Limb (tissue), 2 donors: ENCODE measurements around the gene TNRC6B.

Source experiments
- DNase-seq, 2 donors: peaks; one replicate each; pipeline ENCODE4 v3.0.0-alpha.2; 2016; ENCODE audit errors: extremely low spot score in 2 of 2

The TNRC6B gene

DNA sequence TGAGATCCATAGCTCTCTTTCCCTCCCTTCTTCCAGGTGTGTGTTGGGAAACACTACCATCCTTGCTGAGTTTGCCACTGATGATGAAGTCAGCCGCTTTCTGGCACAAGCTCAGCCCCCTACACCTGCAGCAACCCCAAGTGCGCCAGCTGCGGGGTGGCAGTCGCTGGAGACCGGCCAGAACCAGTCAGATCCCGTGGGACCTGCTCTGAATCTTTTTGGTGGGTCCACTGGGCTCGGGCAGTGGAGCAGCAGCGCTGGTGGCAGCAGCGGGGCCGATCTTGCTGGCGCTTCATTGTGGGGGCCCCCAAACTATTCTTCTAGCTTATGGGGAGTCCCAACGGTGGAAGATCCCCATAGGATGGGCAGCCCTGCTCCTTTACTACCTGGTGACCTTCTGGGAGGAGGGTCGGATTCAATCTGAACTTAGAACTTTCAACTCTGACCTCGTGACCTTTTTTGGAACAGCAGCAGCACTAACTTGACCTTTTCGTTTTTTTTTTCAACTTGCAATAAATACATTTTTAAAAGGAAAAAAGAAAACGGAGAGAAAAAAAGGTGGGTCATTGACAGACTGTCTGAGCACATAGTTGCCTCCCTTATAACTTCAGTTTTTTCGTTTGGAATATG lies 145.2 kb downstream of the TNRC6B start:
- no peak for DNase-seq

DNA sequence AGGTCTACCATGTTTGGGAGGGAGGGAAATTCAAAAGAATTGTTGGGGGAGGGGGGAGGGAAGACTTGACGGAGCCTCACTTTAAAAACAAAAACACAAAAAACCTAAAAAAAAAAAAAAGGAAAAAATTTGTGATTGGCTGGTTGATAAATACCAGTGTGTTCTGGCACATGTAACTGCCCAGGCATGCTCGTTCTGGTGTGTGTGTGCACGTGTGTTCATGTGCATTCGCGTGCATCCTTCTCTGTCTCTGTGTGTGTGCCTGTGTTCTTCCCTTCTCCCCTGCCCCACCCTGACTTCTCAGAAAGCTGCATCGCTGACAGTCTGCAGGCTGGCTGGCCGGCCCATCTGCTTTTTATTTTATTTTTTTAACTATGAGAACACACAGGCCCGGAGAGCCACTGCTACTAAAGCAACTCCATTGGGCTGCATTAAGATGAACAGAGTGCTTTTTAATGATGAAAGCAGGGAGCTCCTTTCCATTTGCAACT lies 146.0 kb downstream of the TNRC6B start:
- DNase-seq, result peak in 1 of 2 donors; percentile 61

DNA sequence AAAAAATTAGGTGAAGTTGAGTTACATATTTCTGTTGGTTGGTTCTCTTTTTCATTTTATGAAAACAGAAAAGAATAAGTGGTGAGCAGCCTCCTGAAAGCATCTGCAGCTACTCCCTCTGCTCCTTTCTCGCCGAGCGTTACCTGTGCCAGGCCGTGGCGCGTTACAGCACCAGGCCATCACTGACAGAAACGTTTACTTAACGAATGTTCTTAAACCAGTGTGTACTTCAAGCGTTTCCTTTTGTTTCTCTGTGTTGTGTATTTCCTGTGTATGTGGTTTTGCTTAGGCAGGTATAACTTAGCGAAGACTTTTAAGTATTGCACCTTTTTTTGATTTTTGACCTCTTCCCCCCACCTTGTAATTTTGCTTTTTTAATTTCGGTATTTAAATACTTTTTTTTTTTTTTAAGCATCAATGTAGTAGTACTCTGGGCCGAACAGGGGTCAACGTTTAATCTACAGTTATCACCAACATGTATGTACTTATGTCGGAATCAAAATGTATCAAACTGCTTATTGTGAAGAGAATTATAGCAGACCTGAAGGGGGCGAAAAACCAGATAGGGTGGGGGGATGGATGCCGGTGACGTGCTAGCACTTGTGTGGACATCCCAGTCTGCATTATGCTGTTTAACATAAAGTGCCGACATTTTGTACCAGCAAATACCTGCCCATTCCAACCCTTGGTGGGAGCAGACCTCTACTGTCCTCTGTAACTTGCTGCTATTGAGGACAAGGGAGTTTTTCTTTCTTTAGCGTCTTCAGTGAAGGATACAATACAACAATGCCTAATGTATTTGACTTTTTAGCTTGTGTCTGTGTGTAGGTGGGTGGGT lies 147.0 kb downstream of the TNRC6B start:
- no peak for DNase-seq

DNA sequence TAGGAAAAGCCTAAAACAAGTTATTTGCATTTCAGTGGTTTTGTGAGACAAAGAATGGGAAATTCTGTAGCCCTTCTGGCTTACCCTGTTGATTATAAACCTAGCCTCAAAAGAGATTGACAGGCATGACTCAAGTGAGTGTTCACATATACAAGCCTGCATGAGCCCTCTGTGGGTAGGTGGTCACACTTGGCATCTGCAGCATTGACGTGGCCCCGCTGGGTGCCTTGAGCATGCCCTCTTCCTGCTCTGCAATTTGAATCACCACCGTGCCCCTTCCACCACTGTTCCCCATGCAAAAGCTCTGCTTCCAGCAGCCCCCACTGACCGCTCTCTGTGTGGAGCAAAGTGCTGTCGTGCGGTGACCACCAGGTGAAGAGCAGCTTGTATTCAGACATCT lies 147.6 kb downstream of the TNRC6B start:
- DNase-seq, result no peak

DNA sequence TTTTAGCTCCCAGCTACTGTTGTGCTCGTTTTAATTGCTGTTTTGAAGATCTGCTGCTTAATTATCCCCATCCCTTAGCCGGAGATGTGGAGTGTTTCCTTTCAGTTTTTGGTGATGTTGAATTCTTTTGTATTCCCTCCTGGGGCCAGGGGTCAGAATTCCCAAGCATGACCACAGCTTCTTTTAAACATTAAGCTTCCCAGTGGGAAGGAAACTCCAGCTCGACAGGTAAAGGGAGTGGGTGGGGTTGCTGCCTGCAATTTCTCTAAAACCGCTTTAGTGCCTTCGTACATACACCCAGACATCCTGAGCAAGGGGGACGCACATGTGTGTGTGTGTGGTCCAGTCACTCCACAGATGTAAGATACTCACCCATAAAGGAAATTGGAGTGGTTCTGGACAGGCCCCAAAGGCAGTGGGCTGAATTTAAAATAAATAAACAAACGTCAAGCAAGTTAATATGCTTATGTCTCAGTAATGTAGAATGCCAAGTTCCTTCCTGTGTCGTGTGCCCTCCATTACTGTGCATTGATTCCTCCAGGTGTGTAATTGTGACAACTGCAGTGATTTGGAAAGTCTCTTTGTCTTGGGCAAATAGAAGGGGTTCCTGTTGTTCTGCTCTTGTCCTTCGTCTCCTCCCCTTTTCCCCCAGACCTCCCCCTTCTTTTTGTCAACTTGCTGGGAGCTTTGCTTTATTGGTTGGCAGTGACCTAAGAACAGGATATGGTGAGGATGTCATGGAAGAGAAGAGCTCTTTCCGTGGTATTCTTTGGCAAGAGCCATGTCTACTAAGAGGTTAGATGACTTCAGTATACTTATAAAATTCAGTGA lies 149.4 kb downstream of the TNRC6B start:
- no peak for DNase-seq

DNA sequence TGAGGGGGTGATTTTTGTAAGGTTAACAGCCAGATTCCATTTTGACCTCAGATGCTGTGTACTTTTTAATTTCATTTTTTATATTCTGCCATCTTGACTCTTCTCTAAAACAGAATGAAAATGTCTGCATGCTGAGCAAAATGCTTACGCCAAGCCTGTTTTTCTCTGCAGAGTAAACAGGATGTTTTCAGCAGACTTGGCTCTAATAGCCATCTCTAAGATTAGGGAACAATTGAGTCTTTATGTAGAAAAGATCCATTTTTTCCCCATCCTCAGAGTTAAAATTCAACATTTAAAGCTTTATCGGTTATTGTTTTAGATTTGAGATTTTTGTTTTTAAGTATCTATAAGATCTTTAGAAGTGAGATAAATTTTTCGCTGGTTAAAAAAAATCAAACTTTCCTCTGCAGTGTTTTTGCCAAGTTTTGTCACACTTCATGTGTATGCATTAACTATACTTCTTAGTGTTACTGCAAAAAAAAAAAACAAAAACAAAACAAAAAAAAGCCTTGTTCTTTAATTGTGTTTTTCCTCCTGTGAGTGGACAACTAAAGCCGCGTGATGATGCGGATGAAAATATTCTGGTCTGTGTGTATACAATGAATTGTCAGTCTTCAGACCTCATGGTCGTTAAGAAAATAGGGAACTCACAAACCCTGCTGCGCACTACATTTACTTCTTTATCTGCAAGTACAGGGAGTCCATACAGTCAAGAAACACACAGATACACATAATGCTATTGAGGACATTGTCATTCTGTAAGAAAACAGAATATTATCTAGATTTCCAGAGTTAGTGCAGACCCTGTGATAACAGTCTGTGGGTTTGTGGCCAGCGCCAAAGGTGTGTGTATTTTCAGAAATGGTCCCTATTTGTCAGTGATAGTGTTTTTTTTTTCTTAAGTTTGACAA lies 151.1 kb downstream of the TNRC6B start:
- no peak for DNase-seq

DNA sequence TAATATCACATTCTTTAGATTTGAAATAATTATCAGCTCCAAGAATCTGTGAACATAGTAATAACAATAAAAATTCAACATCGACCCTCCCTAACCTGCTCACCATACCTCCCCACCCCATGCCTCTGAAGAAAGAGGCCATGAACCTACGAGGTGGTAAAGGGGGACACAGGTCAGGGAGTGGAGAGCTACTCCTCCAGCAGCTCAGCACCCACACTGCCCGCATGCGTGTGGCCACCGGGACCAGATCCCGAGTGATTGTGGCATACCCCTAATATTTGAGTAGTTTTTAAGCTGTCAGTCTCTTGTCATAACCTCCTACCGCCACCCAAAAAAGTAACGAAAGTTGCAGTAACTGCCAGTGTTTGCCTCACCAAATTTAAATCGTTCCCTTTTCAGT lies 151.7 kb downstream of the TNRC6B start:
- DNase-seq, result no peak

DNA sequence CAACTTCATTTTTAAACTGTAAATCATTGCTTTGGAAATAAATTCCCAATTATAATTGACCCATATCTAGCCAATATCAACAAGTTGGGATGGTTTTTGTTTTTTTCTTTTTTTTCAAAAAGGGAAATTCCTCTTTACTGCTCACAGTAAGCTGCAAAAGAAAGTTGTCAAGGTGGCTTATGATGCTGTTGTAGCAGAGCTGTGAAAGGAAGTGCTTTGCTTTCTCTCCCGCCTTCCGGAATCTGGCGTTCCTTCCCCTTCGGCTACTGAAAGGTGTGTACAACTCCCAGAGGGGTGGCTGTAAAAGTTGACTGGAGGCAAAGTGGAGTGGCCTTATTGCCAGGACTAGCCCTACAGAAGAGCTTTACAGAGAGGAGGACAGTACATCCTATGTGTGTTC lies 152.4 kb downstream of the TNRC6B start:
- DNase-seq, result no peak

DNA sequence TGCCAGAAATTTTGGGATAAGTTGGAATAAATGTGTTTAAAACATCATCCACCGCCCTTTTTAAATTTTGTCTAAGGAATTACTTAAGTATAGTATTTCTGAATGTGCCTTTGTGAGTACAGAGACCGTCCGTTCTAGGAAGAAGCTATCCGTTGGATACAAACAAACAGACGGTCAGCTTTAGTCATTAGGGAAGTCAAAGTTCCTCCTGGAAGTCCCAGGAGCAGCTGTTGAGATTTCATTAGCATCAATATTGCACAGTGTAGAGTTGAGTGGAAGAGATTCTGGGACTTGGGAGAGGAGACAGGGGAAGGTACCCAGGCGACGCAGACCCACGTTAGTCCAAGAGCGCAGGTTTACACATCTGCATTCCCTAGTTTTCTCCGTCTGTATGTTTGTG lies 152.9 kb downstream of the TNRC6B start:
- no peak for DNase-seq

DNA sequence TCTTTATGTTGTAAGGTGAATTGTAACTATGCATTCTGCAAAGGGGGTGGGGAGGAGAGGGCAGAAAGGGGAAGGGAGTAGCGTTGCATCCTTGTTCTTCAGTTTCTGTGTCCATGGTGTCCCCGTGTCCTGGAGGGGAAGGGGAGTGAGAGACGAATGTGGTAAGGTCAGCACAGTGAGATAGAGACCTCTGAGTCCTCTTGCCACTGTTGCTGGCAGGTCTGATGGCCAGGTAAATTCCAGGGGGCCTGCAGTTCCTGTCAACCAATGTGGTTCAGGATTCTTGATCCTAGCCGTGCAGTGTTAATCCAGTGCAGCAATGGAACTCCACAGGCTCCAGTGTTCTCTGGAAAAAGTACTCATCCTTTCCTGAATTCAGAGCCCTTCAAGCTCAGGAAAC lies 154.0 kb downstream of the TNRC6B start:
- DNase-seq, result no peak

DNA sequence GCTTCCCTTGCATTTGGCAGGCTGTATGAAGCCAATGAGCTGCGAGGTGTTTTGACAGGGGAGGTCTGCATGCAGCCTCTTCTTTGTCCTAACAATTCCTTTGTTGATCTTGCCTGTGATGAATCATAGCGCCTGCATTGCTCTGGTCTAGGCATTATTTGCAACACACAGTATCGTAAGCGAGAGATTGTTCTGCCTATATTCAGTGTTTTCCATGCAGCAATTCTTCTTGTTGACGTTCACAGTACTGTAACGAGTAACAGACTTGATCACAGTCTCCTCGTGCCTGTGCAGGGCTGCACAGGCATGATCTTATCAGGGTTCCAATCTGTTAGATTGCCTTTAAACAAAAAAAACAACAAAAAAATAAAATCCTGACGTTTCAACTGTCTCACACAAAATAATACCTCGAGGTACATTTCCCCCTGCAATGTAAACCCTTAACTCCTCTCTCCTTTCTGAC lies 154.6 kb downstream of the TNRC6B start:
- DNase-seq, result no peak

DNA sequence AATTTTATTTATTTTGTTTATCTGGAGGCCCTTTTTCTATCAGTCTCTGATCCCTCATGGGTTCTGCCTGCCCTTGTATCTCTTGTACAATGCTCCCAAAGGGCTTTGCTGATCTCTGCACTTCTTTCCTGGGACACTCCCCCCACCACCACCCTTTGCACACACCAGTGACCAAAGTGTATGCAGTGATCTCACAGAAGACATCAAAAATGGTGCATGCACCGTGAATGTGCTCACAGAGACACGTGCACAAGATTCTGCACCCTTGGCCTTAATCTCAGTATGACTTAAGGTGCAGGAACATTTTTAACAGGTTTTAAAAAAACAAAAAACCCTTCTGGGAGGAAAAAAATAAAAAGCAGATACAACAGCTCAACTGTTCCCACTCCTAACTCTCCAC lies 156.3 kb downstream of the TNRC6B start:
- no peak for DNase-seq

DNA sequence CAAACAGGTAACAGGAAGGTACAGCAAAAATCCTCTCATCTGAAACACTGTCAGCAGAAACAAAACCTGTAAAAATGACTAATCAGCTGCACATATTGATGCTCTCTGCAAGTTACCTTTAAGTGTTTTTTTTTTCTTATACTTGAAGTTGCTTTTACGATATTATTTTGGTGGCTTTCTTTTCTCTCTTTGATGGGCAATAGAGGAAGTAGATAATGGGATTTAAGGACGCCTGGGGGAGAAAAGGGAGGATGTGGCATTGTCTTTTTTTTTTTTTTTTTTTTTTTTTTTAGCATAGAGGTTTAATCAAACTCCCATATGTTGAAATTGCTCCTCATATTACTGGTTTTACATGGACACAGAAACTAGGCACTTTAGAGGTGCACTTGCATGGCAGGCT lies 157.2 kb downstream of the TNRC6B start:
- no peak for DNase-seq

DNA sequence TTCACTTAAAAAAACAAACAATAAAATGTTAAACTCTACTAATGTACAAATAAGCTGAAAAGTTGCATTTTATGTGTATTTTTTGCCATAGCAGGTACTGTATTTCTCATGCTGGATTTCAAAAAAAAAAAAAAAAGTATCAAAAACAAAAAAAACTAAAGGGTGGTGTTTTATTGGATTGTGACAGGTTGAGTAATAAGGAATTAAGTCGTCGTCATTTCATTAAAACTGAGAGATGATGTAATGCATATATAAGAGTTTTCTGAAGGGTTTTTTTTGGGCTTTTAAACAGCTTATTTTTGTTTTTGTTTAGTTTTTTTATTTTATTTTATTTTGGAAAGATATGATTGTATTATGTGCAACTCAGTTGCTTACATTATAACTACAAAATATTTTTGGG lies 157.6 kb downstream of the TNRC6B start:
- no peak for DNase-seq

DNA sequence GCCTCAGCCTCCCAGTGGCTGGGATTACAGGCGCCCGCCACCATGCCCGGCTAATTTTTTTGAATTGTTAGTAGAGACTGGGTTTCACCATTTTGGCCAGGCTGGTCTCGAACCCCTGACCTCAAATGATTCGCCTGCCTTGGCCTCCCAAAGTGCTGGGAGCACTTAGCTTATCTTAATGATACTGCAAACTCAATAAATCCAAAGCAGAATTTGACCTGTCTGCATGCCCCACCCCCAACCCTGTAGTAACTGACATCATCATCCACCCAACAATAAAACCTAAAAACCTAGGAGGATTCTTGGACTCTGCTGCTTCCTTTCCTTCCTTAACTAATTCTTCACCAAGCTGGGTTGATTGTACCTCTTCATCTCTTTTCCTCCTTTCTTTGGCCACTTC lies 162.3 kb downstream of the TNRC6B start:
- no peak for DNase-seq

DNA sequence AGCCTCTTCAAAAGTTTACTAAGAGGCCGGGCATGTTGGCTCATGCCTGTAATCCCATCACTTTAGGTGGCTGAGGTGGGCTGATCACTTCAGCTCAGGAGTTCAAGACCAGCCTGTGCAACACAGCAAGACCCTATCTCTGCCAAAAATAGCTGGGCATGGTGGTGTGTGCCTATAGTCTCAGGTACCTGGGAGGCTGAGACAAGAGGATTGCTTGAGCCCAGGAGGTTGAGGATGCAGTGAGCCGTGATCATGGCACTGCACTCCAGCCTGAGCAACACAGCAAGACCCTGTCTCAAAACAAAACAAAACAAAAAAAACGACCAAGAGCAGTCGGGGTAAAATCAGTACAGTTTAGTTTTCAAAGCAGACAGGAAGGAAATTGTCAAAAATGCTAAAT lies 163.9 kb downstream of the TNRC6B start:
- DNase-seq, result no peak

DNA sequence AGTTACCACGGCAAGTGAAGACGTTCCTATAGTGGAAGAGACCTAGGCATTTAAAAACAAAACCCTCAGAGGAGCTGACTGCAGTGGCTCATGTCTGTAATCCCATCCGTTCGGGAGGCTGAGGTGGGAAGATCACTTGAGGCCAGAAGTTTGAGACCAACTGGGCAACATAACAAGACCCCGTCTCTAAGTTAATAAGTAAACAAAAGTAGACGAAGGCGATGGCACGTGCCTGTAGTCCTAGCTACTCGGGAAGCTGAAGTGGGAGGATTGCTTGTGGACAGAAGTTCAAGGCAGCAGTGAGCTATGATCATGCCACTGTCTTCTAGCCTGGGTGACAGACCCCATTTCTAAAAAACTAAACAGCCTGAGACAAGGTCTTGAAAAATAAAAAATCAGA lies 164.8 kb downstream of the TNRC6B start:
- DNase-seq, result no peak

DNA sequence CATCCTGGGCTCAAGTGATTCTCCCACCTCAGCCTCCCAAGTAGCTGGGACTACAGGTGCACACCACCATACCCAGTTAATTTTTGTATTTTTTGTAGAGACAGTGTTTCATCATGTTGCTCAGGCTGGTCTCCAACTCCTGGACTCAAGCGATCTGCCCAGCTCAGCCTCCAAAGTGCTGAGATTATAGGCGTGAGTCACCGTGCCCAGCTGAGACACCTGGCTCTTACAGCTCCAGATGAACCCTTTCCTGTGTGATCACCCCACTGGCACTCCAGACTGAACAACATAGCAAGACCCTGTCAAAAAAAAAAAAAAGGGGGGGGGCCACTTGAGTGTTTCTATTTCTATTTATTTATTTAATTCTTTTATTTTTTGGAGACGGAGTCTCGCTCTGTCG lies 167.5 kb downstream of the TNRC6B start:
- no peak for DNase-seq

DNA sequence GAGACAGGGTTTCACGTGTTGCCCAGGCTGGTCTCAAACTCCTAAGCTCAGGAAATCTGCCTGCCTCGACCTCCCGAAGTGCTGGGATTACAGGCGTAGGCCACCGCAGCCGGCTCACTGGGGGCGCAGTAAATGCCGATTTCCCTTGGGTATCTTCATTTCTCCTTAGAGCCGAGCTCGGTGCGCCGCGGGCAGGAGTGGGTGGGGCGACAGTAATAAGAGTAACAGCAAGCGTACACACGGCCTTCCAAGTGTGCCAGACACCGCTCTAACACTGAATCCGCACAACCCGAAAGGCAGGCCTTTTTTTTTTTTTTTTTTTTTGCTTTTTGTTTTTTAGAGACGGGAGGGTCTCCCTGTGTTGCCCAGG lies 168.1 kb downstream of the TNRC6B start:
- no peak for DNase-seq

DNA sequence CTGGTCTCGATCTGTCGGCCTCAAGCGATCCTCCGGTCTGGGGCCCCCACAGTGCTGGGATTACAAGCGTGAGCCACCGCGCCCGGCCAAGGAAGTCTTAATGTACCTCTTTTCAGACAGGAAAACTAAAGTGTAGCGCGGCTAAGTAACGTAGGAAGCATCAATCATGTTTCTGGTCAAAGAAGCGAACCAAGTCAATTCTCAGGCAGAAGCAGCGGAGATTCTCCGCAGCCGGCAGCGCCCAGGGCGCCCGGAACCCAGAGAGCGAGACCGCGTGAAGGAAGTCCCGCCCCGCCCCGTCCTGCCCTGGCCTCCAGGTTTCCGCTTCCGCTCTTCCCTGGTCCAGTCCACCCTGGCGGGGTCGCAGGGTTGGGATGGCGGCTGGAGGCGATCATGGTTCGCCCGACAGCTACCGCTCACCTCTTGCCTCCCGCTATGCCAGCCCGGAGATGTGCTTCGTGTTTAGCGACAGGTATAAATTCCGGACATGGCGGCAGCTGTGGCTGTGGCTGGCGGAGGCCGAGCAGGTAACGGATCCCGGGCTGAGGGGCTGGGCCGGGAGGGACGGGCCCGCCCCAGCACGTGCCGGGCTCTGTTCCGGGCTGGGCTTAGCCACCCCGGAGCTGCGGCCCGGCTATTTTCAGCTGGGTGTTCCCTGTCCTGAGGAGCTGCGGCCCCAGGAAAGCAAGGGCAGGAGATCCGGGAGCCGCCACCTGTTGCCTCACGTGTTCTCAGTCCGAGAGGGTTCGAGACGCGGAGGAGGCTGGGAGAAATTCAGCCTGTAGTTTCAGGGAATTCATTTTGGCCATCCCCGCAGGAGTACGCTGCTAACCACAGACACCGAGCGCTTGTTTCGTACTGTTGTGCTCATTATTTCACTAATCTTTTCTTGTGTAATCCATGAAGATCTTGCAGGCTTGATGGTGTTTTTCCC lies 168.7 kb downstream of the TNRC6B start, which contains the start of gene ADSL:
Gene ADSL (plus strand): TSS at position 316 of the 934 bp plus-strand sequence. CDS start 59 bp downstream, at position 375.
- DNase-seq, result peak; percentile 92 to 94
